Mesendoderm (in vitro differentiated cells): Measurements from ENCODE around the gene NOTCH4.

Experiments used
- DNase-seq: peaks from one replicate; pipeline ENCODE4 v3.0.0; 2013
- H2AK5ac ChIP-seq: 2 replicates; pipeline ENCODE4 v1.6.1; 2013; ENCODE audit warnings: low read length, inconsistent platforms
- H2BK120ac ChIP-seq: 2 replicates; pipeline ENCODE4 v1.6.1; 2013; ENCODE audit warnings: low read depth, mild to moderate bottlenecking, low read length, moderate library complexity, mixed read lengths
- H2BK15ac ChIP-seq: replicated peaks from 2 replicates; pipeline ENCODE4 v1.6.1; 2013; ENCODE audit warnings: low read depth, mild to moderate bottlenecking, moderate library complexity
- H2BK5ac ChIP-seq: 2 replicates; pipeline ENCODE4 v1.6.1; 2013; ENCODE audit warnings: low read length, inconsistent platforms
- H3K18ac ChIP-seq: 2 replicates; pipeline ENCODE4 v1.6.1; 2013; ENCODE audit warnings: mild to moderate bottlenecking, low read length, mixed read lengths
- H3K23ac ChIP-seq: one replicate; pipeline ENCODE4 v1.6.1; 2013; ENCODE audit warnings: low read length
- H3K27ac ChIP-seq: 2 replicates; pipeline ENCODE4 v1.5.1; 2013; ENCODE audit warnings: low read depth, mild to moderate bottlenecking, inconsistent platforms, low read length, moderate library complexity
- H3K27me3 ChIP-seq: 2 replicates; pipeline ENCODE4 v1.6.1; 2013; ENCODE audit warnings: low read length, control low read depth, mild to moderate bottlenecking, inconsistent platforms; ENCODE audit not compliant: insufficient read depth, poor library complexity
- H3K36me3 ChIP-seq: 2 replicates; pipeline ENCODE4 v1.6.1; 2013; ENCODE audit warnings: low read length, inconsistent platforms; ENCODE audit not compliant: control insufficient read depth, insufficient read depth
- H3K4ac ChIP-seq: one replicate; pipeline ENCODE4 v1.6.1; 2013; ENCODE audit warnings: low read depth, mild to moderate bottlenecking, low read length, moderate library complexity
- H3K4me1 ChIP-seq: 2 replicates; pipeline ENCODE4 v1.6.1; 2013; ENCODE audit warnings: low read depth, low read length, inconsistent platforms; ENCODE audit not compliant: control insufficient read depth
- H3K4me2 ChIP-seq: 2 replicates; pipeline ENCODE4 v1.6.1; 2013; ENCODE audit warnings: low read length
- H3K4me3 ChIP-seq: 2 replicates; pipeline ENCODE4 v1.5.1; 2013; ENCODE audit warnings: mild to moderate bottlenecking, low read length
- H3K56ac ChIP-seq: one replicate; pipeline ENCODE4 v1.6.1; 2013; ENCODE audit warnings: low read length
- H3K79me1 ChIP-seq: 2 replicates; pipeline ENCODE4 v1.6.1; 2013; ENCODE audit warnings: low read length, inconsistent platforms
- H3K79me2 ChIP-seq: 2 replicates; pipeline ENCODE4 v1.6.1; 2013; ENCODE audit warnings: mild to moderate bottlenecking, low read length; ENCODE audit not compliant: control insufficient read depth, insufficient read depth
- H3K9ac ChIP-seq: 2 replicates; pipeline ENCODE4 v1.6.1; 2013; ENCODE audit warnings: low read length, inconsistent platforms
- H4K5ac ChIP-seq: one replicate; pipeline ENCODE4 v1.6.1; 2013; ENCODE audit warnings: low read length
- H4K8ac ChIP-seq: one replicate; pipeline ENCODE4 v1.6.1; 2013; ENCODE audit warnings: low read depth, mild to moderate bottlenecking, control low read depth, low read length, moderate library complexity
- WGBS: extraction: QIAGEN DNeasy Blood & Tissue Kit; methylation state at CpG from one replicate; pipeline ENCODE4 v1.1.7; 2013; ENCODE audit warnings: low lambda C conversion rate, missing lambda C conversion rate; ENCODE audit not compliant: insufficient coverage; ENCODE audit errors: extremely low coverage; 5-methylcytosine and 5-hydroxymethylcytosine counted together

The NOTCH4 gene

DNA sequence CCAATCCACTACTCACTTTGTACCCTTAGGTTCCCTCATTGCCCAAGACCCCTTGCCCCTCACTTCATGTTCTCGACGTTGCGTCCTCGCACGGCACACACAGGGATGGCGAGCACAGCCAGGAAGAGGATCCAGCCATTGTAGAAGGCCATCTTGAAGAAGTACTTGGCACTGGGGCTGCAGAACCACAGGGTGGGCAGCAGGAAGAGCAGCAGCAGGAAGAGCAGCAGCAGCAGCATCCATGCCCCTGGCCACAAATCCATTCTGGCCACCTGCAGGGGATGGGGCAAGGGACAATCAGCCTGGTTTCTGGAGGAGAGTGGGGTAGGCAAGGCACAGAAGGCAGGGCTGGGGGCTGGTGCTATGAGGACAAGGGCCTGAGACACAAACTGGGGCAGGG is 52.6 kb downstream of the NOTCH4 start:
- H3K36me3 ChIP-seq, result peaks cover 2% of the 10 kb centered on the region
- no peak overlapping the region for H3K23ac ChIP-seq
- no peak overlapping the region for H2BK120ac ChIP-seq
- H3K79me1 ChIP-seq, result peaks cover 24% of the 10 kb centered on the region
- no peak overlapping the region for H3K9ac ChIP-seq
- H3K4ac ChIP-seq, result no peak overlapping the region
- H3K4me3 ChIP-seq, result no peak overlapping the region
- no peak for DNase-seq
- no peak overlapping the region for H3K18ac ChIP-seq
- no peak overlapping the region for H2BK5ac ChIP-seq
- no peak overlapping the region for H2BK15ac ChIP-seq
- H3K27me3 ChIP-seq, result no peaks in the 10 kb centered on the region
- WGBS, result no CpG with 5 or more reads among the region's 6 CpGs
- no peak overlapping the region for H2AK5ac ChIP-seq
- H4K8ac ChIP-seq, result no peak overlapping the region
- H3K56ac ChIP-seq, result no peak overlapping the region
- H3K79me2 ChIP-seq, result peaks cover 29% of the 10 kb centered on the region
- H4K5ac ChIP-seq, result no peak overlapping the region
- H3K4me1 ChIP-seq, result peaks cover 10% of the 10 kb centered on the region
- H3K27ac ChIP-seq, result no peak overlapping the region
- no peak overlapping the region for H3K4me2 ChIP-seq

DNA sequence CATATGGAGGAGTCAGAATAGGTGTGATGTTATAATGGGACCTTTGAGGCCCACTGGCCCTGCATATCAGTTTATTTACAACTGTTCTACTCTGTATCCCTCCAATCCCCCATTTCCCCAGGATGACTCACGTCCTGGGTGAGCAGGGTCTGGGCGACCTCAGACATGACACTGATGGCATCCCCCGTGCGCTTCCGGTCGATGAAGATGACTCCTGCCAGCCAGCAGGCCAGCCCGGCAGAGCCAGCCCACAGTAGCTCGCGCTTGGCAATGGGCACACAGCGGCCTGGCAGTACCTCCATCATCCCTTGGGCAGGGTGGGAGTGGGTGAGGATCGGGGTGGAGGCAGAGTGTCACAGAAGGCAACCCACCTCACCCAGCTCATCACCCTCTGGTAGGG is 53.6 kb downstream of the NOTCH4 start:
- Histone ChIP-seq H3K79me1 (peaks cover 24% of the 10 kb centered on the region), H3K79me2 (peaks cover 24% of the 10 kb centered on the region), H3K4me2 (no peak overlapping the region), H3K9ac (no peak overlapping the region), H3K23ac (no peak overlapping the region), H2BK5ac (no peak overlapping the region), H3K56ac (no peak overlapping the region), H3K4me3 (no peak overlapping the region), H2BK15ac (no peak overlapping the region), H4K8ac (no peak overlapping the region), H4K5ac (no peak overlapping the region), H3K4me1 (peaks cover 9% of the 10 kb centered on the region), H3K4ac (no peak overlapping the region), H3K36me3 (peaks cover 2% of the 10 kb centered on the region), H3K27ac (no peak overlapping the region), H2BK120ac (no peak overlapping the region), H3K18ac (no peak overlapping the region), H2AK5ac (no peak overlapping the region), H3K27me3 (no peaks in the 10 kb centered on the region)
- DNase-seq, result no peak
- WGBS, result no CpG with 5 or more reads among the region's 11 CpGs

DNA sequence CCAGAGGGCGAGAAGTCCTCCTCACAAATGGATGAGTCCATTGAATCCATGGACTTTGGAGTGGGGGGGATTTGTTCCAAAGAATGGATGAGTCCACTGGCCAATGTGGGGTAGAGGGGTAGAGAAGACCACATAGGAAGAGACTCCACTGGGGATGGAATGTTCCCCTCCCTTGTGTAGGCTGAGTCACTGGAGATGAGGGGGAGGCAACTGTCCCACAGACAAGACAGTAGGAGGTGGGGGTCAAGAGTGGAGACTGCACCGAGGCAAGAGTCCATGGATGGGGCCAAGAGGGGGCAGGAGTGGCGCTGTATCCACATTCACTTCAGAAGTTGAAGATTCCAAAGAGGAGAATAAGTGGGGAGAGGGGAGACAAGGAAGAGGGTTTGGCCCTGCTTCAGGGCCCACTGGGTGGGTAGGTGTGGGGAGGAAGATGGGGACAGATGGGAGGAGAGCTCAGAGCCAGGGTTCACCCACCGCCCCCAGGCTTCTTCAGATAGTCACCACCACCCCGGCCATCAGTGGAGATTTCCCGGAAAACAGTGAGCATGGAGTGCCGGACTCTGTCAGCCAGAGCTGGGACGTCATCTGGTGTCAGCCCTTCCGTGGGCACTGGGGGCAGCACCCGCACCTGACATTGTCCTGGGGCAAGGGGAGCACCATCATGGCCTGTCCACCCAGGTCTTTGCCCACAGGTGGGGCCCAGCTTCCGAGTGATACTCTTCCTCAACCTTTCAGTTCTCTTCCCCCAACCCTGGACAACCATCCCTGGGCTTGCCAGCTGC is 54.9 kb downstream of the NOTCH4 start:
- no peak overlapping the region for H3K18ac ChIP-seq
- H3K4me1 ChIP-seq, result peaks cover 4% of the 10 kb centered on the region
- H3K56ac ChIP-seq, result no peak overlapping the region
- no peak overlapping the region for H3K23ac ChIP-seq
- no peak overlapping the region for H2BK5ac ChIP-seq
- H3K4ac ChIP-seq, result no peak overlapping the region
- no peak for DNase-seq
- no peak overlapping the region for H3K4me2 ChIP-seq
- no peak overlapping the region for H4K5ac ChIP-seq
- no peak overlapping the region for H2BK120ac ChIP-seq
- no CpG with 5 or more reads among the region's 11 CpGs for WGBS
- H3K9ac ChIP-seq, result no peak overlapping the region
- peaks cover 11% of the 10 kb centered on the region for H3K79me2 ChIP-seq
- H3K27ac ChIP-seq, result no peak overlapping the region
- no peak overlapping the region for H3K4me3 ChIP-seq
- no peaks in the 10 kb centered on the region for H3K27me3 ChIP-seq
- no peak overlapping the region for H2AK5ac ChIP-seq
- H3K79me1 ChIP-seq, result peaks cover 14% of the 10 kb centered on the region
- H4K8ac ChIP-seq, result no peak overlapping the region
- H2BK15ac ChIP-seq, result no peak overlapping the region
- peaks cover 2% of the 10 kb centered on the region for H3K36me3 ChIP-seq

DNA sequence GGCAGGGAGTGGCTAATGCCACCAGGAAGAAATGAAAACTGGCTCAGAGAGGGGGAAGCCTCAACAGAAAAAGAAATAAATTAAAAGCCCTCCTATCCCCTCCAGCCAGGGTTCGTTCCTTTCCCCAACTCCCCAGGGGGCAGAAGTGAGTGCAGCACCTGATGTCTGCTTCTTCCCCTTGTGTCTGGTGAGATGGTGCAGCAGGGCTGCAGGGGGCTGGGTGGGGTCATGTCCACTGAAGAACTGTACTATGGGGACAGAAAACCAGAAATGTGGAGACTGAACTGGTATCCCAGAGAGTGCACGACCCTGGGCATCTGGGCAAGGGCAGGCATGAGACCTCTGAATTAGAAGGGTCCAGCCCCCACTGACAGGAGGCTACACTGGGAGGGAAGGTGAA is 55.5 kb downstream of the NOTCH4 start:
- no peak overlapping the region for H3K4me2 ChIP-seq
- no CpG with 5 or more reads among the region's 2 CpGs for WGBS
- H3K27me3 ChIP-seq, result no peaks in the 10 kb centered on the region
- H4K5ac ChIP-seq, result no peak overlapping the region
- H3K79me1 ChIP-seq, result peaks cover 11% of the 10 kb centered on the region
- no peak overlapping the region for H3K23ac ChIP-seq
- no peak overlapping the region for H2BK15ac ChIP-seq
- H3K4me1 ChIP-seq, result peaks cover 4% of the 10 kb centered on the region
- peak overlapping the region; percentile 42 for H3K56ac ChIP-seq
- no peak overlapping the region for H3K4me3 ChIP-seq
- no peak overlapping the region for H4K8ac ChIP-seq
- H3K79me2 ChIP-seq, result peaks cover 8% of the 10 kb centered on the region
- H3K27ac ChIP-seq, result peak overlapping the region; percentile 64
- H3K9ac ChIP-seq, result no peak overlapping the region
- H2AK5ac ChIP-seq, result no peak overlapping the region
- H3K18ac ChIP-seq, result no peak overlapping the region
- peaks cover 2% of the 10 kb centered on the region for H3K36me3 ChIP-seq
- H2BK5ac ChIP-seq, result no peak overlapping the region
- no peak for DNase-seq
- H2BK120ac ChIP-seq, result no peak overlapping the region
- H3K4ac ChIP-seq, result no peak overlapping the region

DNA sequence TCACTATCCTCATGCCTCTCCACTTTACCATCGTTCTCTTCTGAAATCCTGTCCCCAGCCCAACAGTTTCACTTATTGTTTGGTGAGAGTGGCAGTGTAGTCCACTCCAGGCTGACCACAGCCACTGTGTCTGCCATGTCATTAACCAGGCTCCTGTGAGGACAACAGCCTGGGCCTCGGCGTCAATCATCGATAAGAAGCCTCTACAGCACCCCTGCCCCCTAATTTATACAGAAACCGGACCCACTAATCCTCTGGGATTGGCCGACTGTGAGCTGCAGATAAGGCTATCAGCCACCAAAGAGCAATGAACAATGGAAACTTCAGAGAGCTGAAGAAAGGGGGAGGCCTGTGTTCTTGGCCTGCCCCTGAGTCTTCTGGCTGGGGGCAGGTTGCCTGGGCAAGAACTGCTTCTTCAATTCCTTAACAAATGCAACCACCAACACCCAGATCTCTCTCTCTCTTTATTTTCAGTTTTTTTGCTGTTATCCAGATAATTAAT is 56.1 kb downstream of the NOTCH4 start:
- H2BK15ac ChIP-seq, result no peak overlapping the region
- no peaks in the 10 kb centered on the region for H3K27me3 ChIP-seq
- H2AK5ac ChIP-seq, result no peak overlapping the region
- H3K23ac ChIP-seq, result no peak overlapping the region
- no peak overlapping the region for H4K5ac ChIP-seq
- peaks cover 1% of the 10 kb centered on the region for H3K4me1 ChIP-seq
- peak; percentile 73 for DNase-seq
- H3K36me3 ChIP-seq, result peaks cover 2% of the 10 kb centered on the region
- H3K9ac ChIP-seq, result no peak overlapping the region
- no peak overlapping the region for H3K4me3 ChIP-seq
- no CpG with 5 or more reads among the region's 6 CpGs for WGBS
- H2BK120ac ChIP-seq, result no peak overlapping the region
- H2BK5ac ChIP-seq, result peak overlapping the region; percentile 30
- H3K79me2 ChIP-seq, result peaks cover 3% of the 10 kb centered on the region
- H4K8ac ChIP-seq, result no peak overlapping the region
- peak overlapping the region; percentile 73 for H3K27ac ChIP-seq
- H3K79me1 ChIP-seq, result peaks cover 6% of the 10 kb centered on the region
- peak overlapping the region; percentile 56 for H3K56ac ChIP-seq
- H3K18ac ChIP-seq, result no peak overlapping the region
- H3K4ac ChIP-seq, result no peak overlapping the region
- H3K4me2 ChIP-seq, result no peak overlapping the region
